Mammary epithelial cell (primary cell): Measurements from ENCODE around the gene TAF4.

Experiments
- CTCF ChIP-seq, 2 donors: IDR thresholded peaks in 1 of 2; conservative IDR thresholded peaks in 1 of 2; 2 replicates each; pipeline ENCODE4 v1.5.1; 2011 to 2012; ENCODE audit warnings: inconsistent platforms in 2 of 2, low read length in 2 of 2, mild to moderate bottlenecking in 2 of 2, control low read depth in 1 of 2, low read depth in 1 of 2; ENCODE audit not compliant: insufficient read depth in 1 of 2; ENCODE audit errors: extremely low read depth in 1 of 2
- EZH2 ChIP-seq: IDR thresholded peaks from 2 replicates; pipeline ENCODE4 v1.6.1; 2012; ENCODE audit warnings: low read length, inconsistent platforms, borderline replicate concordance

DNA sequence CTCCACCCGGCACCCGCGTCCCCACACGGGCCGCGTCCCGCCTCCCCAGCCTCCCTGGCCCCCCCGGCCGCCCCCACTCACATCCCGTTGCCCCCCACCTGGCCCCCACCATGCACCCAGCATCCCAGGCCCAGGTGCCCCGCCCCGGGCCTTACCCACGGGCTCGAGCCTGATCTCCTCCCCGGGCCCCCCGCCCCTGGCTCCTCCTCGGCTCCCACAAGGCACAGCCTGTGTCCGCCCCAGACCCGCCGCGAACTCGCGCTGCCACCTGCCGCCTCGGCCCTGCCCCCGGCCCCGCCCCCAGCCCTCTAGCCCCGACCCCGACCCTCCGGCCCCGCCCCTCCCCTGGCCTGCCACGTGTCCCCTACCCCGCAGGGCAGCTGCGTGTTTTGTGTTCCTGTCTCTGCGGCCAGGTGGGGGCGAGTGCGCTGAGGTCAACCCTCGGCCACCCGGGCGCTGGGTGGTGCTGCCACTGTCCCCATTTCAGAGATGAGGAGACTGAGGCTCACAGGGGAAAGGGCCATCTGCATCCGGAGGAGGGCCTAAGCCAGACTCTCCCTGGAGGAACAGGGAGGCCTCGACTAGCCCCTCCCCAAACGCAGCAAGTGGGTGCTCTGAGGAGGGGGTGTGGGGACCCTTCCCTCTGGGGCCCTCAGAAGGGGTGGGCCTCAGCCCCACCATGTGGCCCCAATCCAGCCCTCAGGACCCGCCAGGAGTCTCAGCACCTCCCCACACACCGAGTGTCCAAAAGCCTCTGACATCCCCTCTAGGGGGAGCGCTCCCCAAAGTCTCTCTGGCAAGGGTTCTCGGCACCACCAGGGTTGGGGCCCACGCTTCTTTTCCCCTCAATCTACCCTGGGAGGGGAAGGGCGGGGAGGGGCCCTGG, 99.8 kb downstream of the TAF4 start:
- no peak for TF ChIP-seq CTCF (conservative IDR thresholded peaks at IDR 0.05 in 1 of 2, IDR thresholded peaks at IDR 0.05 in 1 of 2; ENCODE audit: extremely low read depth in 1 of 2, insufficient read depth in 1 of 2, low read depth in 1 of 2, low read length in 2 of 2)
- no peak for TF ChIP-seq EZH2
